Measurements from ENCODE around the gene PHF5A.

GRCh38 chr22:41425660-41426365 is 42.7 kb downstream of the PHF5A start:
- no peak for TF ChIP-seq CTCF (IDR thresholded peaks at IDR 0.05)
- TF ChIP-seq POLR2A (IDR thresholded peaks at IDR 0.05) = no peak
- no peak for TF ChIP-seq EP300 (IDR thresholded peaks at IDR 0.05)
- TF ChIP-seq POLR2AphosphoS5 (IDR thresholded peaks at IDR 0.05) = no peak

Measured in stomach (tissue), 4 donors.